HUDEP-2 (cell line): Measurements from ENCODE around the gene MAGEA8.
"Not testable (repeated sequence)": the region's sequence is repeated elsewhere in the genome, so short reads cannot be mapped to it uniquely, and the experiment has no call there.

Experiments used
- DNase-seq, 76 experiments: peaks; one replicate each; lab custom pipeline; 2025; ENCODE audit not compliant: unreplicated experiment in 76 of 76; lab: John Stamatoyannopoulos, UW

MAGEA8 gene

DNA sequence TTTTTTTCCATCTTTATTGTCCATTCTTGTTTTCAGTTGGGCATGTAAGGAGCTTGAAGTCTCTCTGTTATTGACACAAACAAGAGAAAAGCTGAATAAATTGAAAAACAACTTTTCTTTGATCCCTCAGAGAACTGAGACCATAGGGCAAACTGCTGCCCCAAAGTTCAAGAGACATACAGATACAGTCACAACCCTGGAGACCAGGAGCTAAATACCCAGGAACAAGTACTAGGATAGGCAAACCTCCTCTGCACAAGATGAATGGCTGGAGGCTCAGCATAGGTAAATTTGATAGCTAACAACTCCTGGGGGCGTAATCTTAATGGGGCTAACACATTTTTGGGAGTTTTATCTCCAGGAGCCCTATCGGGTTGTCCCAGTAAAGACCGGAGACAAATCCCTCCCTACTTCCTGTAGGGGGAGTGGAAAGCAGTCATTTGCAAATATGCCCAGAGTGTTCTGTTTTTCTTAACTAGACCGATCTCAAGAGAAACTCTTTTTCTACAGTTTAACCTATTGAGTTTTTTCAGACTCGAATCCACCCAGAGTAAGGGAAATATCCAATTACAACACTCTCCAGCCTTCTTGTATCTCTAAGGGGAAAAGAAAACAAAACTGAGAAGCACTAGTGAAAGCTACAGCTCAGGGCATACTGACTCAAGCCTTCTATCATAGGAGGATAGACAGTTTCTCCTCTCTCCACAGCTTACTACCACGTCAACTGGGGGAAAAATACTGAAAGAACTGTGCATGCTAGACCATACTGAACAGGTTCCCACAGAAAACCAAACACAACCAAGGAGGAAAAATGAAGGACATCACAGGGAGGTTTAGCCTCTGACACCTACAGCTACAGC is 23.1 kb downstream of the MAGEA8 start:
- peak in 18 of 76 experiments; percentile 0 to 39 (median 10) for DNase-seq

- DNase-seq: no peak
Measured at GRCh38 chrX:149908308-149908707, 27.3 kb downstream of the MAGEA8 start.

DNA sequence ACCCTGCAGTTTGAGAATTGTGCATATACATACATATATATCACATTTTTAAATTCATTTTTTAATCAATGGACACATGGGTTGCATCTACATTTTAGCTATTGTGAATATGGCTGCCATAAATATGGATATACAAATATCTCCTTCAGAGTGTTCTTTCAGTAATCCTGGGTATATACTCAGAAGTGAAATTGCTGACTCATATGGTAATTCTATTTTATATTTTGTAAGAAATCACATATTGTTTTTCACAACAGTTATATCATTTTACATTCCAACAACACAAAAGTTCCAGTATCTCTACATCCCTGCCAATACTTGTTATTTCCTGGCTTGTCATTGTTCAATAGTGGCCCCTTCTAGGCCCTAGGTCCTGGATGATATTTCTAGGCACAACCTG is 27.7 kb downstream of the MAGEA8 start:
- DNase-seq: no peak

DNA sequence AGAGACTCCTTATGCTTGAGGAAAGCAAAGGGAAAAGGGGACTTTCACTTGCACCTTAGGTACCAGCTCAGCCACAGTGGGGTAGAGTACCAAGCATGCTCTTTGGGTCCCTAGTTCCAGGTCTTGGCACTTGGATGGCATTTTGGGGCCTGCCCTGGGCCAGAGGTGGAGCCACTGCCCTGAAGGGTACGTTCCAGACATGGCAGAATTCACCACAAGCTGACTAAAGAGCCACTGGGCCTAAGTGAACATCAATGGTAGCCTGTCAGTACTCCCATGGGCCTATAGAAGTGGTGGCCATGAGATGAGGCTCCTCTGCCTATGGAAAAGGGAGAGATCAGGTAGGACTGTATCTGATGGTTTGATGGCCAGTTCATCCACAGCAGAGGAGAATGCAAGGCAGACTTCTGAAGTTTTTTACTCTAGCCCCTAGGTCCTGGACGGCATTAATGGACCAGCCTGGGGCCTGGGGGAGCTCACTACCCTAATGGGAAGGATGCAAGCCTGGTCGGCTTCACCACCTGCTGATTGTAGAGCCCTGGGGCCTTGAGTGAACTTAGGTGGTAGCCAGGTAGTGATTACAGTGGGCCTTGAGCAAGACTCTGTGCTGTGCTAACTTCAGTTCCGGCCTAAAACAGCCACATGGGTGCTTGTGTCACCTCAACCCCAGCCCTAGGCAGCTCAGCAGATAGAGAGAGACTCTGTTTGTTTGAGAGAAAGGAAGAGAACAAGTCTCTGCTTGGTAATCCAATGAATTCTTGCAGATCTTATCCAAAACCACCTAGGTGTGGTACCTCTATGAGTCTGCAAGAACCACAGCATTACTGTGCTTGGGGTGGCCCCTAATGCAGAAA is 28.6 kb downstream of the MAGEA8 start:
- DNase-seq: no peak

- peak in 3 of 76 experiments; percentile 0 to 1 (median 0) for DNase-seq
Measured at GRCh38 chrX:149910178-149910695, 29.3 kb downstream of the MAGEA8 start.

GRCh38 chrX:149916745-149917392 is 35.9 kb downstream of the MAGEA8 start:
- DNase-seq: no peak

- DNase-seq: not testable (repeated sequence)
Measured at GRCh38 chrX:149923836-149924235, 42.9 kb downstream of the MAGEA8 start.

- DNase-seq: not testable (repeated sequence)
Measured at GRCh38 chrX:149924434-149924833, 43.5 kb downstream of the MAGEA8 start.

DNA sequence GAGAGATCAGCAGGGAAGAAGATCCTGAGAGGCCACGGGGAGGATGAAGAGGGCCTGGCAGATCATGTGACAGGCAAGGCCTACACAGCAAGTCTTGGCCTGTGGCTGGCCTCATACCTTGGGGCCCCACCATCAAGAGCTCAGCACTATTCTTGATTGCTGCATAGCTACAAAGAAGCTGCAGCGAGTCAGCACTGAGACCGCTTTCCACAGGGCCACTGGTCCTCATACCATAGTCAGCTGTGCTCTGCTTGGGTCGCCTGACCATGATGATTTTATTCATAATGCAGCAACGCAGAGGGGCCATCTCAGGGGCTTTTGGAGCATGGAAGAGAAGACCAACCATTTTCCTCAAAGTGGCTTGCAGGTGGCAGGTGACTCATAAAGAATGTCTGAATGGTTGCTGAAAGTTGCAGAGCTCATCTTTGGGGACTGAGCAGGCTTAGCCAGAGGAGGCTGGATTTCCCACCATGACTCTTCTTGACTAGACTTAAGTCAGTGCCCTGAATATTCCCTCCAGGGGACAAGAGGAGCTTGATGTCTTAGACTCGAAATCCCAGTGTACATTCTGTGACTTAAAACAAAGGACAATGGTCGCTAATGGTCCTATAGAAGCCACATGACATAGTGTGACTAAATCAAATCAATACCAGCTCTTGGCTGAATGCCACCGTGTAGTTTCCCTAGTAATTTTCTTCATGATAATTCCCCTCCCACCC is 46.4 kb downstream of the MAGEA8 start:
- not testable (repeated sequence) for DNase-seq

GRCh38 chrX:149927964-149928258 is 46.9 kb downstream of the MAGEA8 start:
- DNase-seq: not testable (repeated sequence)

- not testable (repeated sequence) for DNase-seq
Measured at GRCh38 chrX:149928635-149929034, 47.7 kb downstream of the MAGEA8 start.

- not testable (repeated sequence) for DNase-seq
Measured at GRCh38 chrX:149929400-149929799, 48.4 kb downstream of the MAGEA8 start, which contains the start of gene HSFX4. Gene HSFX4 (plus strand): TSS chrX:149929573. CDS start chrX:149929645, 72 bp downstream.

- DNase-seq: not testable (repeated sequence)
Measured at GRCh38 chrX:149931355-149931754, 50.4 kb downstream of the MAGEA8 start.

DNA sequence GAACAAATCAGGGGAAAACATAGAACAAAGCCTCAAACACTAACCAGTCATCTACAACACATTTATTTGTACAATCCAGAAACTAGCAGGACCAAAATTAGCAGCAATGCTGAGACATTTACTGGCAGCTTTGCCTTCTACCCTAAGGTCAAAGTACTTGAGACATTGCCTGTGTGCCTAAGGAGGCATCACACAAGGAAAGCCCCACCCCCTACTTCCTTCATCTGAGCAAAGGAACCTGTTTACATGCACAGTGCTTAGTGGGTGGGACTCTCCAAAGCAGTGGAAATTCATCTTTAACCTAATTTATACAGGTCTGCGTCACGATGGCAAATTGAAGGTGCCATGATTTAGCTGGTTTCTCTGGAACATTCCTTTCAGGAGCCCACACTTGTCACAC is 51.2 kb downstream of the MAGEA8 start:
- DNase-seq: not testable (repeated sequence)

DNA sequence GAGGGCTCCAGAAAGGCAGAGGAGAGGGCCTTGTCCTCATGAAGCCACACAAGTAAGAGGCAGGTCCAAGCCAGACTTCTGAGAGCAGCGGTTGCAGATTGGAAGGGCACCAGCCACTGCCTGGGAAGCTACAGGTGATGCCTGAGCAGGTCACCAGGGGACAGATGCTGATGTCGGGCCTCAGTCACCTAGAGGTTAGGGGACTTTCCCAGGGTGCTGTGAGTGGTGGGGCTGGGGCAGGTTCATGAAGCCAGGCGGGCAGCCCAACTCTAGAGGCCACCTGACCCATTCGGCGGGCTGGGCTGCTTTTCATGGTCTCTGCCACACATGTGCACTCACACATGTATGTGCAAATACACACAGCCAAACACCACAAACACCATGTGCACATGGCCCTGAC is 52.0 kb downstream of the MAGEA8 start:
- DNase-seq: not testable (repeated sequence)

DNA sequence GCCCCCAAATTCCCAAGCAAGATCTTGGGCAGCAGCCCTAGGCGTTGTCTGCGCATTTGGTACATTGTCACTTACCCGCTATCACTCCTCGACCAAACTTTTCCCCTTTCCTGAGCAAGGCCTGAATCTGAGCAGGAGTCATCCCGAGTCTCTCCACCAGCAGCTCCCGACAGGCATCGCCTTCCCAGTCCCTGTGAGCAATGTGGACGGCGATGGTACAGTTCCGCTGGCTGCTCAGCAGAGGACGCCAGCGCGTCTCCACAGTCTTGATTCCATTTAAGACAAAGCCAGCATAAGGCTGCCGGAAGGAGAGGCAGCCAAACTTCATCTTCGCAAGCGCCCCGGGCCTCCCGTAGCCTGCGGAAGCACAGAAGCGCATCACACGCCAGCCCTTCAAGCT is 52.6 kb downstream of the MAGEA8 start:
- DNase-seq: not testable (repeated sequence)
